DMS79 (cell line): ENCODE results near the gene GPNMB.

ENCODE experiments used
- DNase-seq: peaks from one replicate; lab custom pipeline; 2025; lab: John Stamatoyannopoulos, UW

The GPNMB gene

DNA sequence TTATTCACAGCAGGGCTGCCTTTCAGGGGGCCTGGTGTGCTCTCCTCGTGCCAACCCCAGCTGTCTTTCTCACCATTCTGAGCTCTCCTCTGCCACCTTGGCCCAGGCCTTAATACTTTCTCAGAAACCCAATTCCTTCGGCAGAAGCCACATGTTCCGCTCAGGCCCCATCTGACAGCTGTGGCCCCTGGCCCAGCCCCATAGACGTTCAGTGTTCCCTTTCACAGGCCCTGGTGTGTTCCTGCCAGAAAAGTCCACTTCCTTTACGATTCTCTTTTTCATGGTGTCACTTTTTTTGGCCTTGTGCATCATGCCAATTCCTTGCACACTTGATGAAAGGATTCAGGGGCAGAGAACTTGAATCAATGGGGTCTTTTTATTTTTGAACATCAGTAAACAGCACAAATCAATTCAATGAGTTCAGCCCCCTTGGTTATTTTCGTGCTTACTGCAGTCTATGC is 15.9 kb upstream of the GPNMB start:
- DNase-seq = no peak

DNA sequence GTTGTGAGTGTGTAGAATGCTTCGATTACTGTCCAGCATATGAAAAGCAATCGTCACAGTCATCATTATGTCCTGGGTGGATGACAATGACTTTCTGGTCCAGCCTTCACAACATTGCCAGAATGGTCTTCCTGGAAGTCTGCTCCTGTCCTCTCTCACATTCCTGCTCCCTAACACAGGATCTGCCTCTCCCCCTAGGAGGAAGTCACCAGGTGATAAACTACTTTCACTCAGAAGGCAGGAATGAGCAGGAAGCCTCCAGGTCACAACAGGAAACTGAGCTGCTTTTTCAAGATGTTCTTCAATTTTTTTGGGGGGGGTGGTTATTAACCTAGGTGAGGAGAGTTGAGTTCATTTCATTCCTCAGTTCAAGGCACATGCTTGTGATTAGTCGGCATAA is 13.6 kb upstream of the GPNMB start:
- DNase-seq = no peak

DNA sequence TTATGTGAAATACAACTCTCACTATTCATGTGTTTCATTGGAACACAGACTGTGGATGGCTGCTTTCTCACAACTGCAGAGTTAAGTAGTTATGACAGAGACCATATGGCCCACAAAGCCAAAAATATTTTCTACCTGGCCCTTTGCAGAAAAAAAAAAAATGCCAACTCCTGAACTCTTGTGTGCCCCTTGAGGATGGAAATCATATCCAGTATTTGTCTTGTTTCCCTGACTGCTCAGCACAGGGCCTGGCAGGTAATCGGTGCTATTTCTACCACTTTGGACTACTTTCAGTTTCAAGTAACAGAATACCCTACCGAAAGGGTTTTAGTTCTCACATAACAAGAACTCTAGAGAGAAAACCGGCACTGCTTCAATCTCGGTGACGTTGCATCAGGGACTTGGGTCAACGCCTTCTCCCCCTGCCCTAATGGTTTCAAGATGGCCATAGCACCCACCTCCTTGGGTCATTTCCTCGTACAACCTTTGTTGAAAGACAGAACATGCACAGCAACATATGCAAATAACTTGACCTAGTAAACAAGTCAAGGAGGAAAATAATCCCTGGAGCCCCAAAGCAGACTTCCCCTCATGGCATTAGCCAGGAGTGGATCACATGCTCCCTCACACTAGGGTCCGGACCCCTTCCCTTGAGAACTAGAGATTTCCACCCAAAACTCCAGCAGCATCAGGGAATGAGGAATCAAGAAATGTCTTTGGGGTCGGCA is 11.8 kb upstream of the GPNMB start:
- DNase-seq = no peak

DNA sequence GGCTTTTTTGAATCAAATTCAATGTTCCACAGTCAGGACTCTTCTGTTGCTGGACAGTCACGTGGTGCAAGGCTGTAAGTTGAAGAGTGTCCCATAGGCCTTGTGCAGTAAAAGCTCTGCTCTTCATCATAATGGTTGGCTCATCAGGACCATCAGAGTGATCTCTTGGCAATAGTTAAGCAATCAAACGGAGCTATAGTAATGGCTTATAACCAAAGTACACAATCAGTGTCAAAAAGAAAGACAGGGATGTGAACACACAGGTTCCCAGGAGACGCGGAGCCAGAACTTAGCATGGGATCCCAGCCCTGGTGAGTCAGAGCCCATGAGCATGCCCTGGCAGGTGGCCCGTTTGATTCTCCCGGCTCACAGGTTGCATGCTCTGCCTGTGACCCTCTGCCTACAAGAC is 10.8 kb upstream of the GPNMB start:
- DNase-seq = no peak

DNA sequence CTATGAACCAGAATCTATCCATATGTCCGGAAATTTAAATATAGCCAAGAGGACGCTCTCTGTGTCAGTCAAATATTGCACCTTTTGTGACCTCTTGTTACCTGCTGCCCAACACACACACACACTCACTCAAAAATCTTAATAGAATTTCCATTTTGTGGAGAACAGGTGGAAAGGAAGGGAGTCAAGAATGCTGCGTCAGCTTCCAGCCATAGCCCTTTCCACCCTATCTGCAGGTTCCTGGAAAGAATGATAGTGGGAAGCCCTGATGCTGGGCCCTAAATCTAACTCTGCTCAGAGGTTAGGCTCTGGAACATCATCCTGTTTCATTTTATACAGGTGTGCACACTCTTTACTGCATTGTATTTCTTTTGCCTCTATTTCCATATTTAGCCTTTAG is 9.6 kb upstream of the GPNMB start:
- no peak for DNase-seq

DNA sequence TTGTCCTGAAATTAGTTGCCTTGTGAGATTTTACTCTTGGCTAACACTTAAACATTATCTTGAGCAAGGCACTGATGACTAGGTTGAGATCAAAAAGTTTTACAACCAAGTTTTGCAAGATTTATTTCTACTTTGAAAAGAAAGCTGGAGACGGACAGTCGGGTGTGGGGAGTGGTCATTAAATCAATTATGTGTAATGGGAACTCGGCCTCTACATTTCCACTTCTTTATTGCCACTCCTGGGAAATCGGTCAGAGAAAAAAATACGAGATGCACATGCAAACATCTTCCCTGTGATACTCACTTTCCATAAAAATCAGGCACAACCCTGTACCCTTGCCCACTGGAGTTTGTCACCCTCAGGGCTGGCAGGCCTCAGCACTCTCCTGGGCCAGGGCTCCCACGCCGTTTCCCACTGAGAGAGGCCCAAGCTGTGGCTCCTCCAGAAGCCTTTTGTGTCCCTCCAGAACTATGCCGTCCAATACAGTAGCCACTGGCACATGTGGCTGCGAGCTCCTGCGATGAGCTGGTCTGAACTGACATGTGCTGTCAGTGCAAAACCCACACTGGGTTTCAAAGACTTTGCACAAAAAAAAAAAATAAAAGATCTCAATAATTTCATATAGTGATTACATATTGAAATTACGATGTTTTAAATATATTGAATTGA is 7.5 kb upstream of the GPNMB start:
- no peak for DNase-seq

DNA sequence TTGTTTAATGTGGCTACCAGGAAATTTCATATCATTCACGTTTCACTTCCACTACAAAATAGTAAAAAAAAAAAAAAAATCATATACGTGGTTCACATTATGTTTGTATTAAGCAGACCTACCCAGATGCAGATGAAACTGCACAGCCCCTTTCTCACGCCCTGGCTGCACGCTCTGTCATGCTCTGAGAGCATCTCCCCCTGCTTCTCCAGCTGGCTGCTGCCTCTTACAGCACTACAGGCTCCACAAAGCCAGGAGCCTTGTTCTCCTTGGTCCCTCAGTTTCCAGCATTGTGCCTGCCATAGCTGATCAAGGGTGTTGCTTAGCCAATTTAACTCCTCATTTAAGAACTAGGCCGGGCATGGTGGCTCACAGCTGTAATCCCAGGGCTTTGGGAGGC is 6.9 kb upstream of the GPNMB start:
- no peak for DNase-seq

DNA sequence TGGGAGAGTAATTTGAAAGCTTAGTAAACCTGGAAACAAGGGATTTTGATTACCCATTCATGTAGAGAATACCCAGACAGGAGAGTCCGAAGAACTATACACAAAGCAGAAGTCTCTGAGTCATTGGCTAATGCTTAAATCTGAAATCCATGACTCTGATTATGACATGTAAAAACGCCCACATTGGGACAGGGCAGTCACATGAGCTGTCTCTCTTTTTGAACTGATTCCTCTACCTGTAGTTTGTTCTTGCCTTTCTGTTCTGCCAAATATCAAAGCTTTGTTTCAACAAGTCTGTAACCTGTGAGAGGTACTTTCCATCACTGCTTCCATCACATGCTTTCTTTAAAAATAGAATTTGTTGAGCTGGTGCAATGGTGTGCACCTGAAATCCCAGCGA is 4.3 kb upstream of the GPNMB start:
- no peak for DNase-seq

DNA sequence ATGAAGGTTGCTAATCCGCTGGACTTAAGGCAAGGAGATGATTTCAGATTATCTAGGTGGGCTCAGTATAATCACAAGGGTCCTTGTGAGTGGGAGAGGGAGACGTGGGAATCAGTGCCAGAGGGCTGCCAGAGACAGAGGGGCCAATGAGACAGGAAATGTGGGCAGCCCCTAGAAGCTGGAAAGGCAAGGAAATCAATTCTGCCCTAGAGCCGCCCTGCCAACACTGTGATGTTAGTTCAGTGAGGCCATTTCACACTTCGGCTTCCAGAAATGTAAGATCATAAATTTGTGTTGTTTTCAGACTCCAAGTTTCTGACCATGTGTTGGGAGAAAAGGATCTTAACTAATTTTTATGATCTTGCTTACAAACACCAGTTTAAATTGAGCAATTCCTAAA is 3.6 kb upstream of the GPNMB start:
- no peak for DNase-seq

DNA sequence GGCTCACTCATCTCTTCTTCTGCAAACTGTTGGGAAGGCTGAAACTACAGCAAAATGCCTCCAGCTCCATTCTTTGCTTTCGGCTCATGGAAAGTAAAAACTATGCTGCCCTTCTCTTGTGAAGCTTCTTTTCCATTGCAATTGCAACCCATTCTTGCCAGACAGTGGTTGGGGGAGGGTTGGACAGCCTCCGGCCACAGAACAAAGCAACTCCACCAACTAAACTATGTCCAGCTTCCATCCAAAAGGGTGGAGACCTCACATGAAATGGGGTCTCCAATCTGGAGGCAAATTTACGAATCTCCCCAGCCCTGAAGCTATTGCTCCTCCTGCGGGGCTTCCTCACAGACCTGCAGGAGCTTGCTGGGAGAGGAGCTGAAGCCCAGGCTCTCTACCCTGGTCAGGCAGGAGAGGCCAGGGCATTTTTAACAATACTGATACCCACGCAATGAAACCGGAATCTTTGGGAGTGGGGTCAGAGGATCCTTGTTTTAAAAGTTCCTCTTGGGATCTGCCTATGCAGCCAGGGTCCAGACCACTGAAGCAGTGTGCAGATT is 549 bp downstream of the GPNMB start:
- no peak for DNase-seq

DNA sequence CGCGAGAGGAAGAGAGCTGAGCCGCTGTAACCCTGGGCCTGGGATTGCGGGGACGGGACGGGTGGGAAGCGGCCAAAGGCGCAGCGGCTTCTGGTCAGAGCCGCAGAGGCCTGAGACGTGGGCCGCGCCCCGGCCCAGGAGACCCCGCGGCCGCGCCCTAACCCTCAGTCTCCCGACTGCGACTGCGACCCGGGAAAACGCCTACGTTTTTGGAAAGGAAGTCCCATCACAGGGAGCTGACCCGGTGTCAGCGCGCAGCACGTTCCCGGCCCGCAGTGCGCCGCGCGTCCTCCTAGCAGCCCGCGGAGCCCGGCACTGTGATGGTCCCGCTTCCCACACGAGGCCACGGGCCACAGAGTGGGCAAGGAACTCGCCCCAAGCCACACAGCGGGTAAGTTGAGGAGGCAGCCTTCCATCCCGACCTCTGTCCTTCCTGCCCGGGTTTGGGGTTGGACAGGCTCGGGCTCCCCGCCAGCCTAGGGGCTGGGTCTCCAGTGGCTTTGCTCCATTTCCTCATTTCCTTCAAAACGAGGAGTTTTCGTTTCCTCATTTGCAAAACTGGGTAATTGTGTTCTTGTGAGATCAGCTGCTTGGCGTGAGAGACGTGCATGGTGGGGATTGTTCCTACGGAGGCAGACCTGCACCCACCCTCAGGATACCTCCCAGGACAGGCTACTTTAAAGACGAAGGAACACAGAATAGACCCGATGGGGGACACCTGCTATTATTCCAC is 1.2 kb downstream of the GPNMB start:
- DNase-seq = no peak

DNA sequence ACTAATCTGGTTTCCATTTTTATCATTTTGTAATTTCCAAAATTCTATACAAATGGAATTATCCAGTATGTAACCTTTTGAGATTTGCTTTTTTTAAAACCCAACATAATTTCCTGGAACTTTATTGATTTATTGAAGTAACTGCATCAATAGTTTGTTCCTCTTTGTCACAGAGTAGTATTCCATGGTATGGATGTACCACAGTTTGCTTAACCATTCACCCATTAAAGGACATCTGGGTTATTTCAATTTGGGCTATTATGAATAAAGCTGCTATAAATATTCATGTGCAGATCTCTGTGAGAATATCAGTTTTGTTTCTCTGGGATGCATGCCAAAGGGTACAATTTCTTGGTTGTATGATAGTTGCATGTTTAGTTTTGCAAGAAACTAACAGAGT is 2.9 kb downstream of the GPNMB start:
- no peak for DNase-seq

DNA sequence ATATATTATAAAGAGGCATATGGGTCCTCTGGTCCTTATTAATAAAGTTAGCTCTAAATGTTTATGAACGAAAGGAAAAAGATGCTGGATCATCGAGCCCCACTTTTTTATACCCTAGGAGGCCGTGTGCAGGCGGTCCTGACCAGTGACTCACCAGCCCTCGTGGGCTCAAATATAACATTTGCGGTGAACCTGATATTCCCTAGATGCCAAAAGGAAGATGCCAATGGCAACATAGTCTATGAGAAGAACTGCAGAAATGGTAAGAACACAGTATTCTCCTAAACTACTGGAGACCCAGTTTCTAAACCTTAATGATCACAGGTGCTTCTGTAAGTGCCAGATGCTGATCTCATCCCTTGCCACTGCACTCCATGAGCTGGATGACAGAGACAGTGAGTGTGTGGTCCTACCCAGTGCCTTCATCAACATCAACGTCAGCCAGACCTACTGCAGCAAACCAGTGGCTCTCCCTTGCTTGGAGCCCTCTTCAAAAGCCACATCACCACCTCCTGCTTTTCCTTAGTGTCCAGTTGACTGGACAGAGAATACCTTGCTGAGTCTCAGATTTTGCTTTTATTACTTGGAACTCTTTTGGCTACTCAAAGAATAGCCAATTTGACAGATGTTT is 7.6 kb downstream of the GPNMB start:
- no peak for DNase-seq

DNA sequence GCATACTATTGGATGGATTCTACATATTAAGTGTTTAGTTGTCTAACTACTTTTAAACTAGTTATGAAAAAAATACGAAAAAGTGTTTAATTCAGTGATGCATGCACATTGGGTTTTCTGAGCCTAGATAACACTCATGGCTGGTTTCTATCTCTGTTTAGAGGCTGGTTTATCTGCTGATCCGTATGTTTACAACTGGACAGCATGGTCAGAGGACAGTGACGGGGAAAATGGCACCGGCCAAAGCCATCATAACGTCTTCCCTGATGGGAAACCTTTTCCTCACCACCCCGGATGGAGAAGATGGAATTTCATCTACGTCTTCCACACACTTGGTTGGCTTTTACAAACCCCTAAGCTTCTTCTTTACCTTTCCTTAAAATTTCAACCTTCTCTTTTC is 10.2 kb downstream of the GPNMB start:
- DNase-seq = no peak

DNA sequence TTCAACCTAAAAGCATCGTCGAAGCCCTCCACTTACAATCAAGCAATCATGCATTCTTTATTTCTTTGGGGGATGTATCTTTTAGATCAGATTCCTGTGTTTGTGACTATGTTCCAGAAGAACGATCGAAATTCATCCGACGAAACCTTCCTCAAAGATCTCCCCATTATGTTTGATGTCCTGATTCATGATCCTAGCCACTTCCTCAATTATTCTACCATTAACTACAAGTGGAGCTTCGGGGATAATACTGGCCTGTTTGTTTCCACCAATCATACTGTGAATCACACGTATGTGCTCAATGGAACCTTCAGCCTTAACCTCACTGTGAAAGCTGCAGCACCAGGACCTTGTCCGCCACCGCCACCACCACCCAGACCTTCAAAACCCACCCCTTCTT is 13.8 kb downstream of the GPNMB start:
- DNase-seq = no peak

DNA sequence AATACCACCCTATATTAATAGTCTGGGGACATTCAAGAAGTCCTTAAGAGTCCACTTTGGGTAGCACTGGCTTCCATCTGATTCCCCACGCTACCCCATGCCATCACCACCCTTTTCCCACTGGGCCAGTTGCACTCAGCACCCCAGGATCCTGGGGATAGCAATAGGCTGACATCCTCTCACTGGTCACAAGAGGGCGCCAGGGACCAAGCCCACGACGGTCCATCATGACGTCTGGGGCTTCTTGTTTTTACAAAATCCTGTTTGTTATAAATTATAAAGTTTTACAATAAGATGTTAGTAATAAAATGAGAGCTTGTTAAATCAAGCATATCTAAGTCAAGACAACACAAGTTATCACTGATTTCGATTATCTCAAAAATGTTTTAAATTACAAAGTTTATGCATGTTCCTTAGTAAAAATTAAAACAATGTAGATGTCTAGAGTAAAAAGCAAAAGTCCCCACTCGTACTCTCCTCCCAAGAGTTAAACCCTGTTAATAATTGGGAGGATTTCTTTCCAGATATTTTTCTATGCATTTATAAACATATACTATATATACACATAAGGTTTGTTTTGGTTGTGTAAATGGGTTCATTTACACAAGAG is 15.4 kb downstream of the GPNMB start:
- peak; percentile 12 for DNase-seq

DNA sequence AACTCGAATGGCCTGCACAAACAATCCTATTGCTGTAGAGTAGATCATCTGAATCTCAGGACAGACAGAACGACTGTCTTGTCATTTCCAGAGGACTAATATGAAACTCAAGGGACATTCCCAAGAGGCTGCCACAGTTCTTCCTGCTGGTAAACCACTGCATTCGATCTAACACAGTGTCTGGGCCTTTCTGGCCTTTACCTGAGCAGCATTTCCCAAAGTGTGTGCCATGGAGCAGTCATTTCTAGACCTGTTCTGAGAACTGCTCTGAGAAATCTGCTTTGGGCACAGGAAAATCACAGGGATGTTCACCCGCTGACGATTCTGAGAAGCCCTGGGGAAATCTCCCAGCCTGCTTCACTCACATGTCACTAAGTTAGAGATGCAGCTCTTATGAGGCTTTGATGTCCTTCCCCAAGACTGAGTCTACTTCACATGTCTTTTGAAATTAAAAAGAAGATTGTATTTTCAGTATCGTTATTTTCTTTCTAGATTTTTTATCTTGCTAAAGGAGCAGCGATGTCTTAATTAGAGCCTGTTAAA is 18.4 kb downstream of the GPNMB start:
- DNase-seq = no peak

DNA sequence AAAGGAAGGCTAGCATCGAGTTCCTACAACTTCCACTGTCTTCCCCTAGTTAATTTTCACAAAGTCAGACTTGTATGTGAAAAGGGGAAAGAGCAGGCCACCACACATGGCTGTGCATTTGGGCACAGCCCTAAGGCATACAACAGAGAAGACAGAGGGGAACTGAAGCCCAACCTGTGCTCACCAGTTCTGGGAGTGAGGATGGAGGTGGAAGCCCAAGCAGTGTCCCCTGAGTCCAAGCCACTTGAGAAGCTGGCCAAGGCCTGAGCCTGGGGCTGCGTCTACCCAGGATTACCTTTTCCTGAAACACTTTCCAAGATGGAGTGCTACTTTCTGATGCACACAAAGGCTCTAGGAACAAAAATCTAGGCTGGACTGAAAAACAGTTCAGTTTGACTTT is 20.3 kb downstream of the GPNMB start:
- DNase-seq = no peak

DNA sequence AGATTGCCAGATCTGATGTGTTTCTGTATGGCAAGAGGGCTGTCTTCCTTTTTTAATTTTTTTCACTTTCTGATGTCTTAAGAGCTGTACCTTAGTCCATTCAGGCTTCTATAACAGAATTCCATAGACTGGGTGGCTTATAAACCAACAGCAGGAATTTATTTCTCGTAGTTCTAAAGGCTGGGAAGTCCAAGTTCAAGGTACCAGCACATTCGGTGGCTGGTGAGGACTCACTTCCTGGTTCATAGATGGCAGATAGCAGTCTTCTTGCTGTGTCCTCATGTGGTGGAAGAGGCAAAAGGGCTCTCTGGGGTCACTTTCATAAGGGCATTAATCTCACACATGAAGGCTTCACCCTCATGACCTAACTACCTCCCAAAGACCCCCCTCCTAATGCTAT is 20.8 kb downstream of the GPNMB start:
- DNase-seq = no peak

DNA sequence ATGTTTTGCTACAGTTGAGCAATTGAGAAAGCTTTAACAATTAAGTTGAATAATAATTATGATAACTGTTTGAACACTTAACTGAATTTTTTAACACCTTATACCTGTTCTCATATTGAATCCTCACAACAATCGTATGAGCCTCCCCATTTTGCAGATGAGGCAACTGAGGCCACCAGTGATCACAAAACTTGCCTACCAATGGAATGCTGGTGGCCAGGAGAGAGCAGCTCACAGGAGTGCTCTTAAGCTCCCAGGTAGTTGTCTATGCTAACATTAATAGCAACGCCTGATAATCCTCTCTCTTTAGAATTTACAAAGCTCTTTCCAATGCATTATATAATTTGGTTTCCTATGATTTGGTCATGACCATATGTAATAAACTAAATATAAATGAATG is 21.6 kb downstream of the GPNMB start:
- no peak for DNase-seq

DNA sequence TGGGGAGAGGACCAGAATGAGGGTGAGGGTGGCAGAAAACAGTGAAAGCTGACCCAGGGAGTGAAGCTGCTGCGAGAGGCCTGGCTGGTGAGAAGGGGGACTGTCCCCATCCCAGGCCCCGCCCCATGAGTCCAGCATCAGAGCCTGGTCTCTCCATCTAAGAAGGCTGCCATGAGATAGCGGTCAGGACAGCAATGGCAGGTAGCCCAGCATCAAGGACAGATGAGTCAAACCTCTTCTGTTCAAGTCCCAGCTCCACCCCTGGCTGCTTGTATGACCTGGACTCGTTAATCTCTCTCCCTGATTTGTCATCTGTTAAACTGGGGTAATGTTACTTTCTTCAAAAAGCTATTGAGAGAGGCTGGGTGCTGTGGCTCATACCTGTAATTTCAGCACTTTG is 22.2 kb downstream of the GPNMB start:
- DNase-seq = no peak

DNA sequence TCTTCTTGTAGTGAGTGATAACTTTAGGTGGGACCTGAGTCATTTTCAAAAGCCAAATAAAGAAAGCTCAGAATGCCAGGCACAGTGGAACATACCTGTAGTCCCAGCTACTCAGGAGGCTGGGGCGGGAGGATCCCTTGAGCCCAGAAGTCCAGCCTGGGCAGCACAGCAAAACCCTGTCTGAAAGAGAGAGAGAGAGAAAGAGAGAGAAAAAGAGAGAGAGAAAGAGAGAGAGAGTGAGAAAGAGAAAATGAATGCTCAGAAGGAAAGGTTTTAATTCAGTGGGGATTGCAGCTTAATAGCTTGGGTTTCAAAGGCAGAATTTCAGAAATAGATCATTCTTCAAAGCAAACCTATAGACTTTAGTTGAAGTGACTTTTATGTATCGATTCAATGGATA is 25.7 kb downstream of the GPNMB start:
- DNase-seq = no peak
